PC-9 (cell line): Measurements from ENCODE around the gene GBP2. TPM values are rescaled to one million over a fixed set of nuclear protein-coding genes. Genes with fewer than 3 reads are reported as not detected.

Experiments
- BruUV-seq: library from RNA; stranded (reverse); fragments of 400-500 nt; replicated peaks from 2 replicates; lab custom pipeline; 2021; lab: Mats Ljungman, UMichigan
- CTCF ChIA-PET: fragments of 300-600 bp; sonication (Branson Sonifier 250); formaldehyde crosslinking; loops from one replicate; lab custom pipeline; 2022; ENCODE audit warnings: antibody characterized with exemption; lab: Charles Lee
- POLR2A ChIA-PET: fragments of 300-600 bp; sonication (Branson Sonifier 250); formaldehyde crosslinking; loops from one replicate; lab custom pipeline; 2022; ENCODE audit warnings: antibody characterized with exemption; ENCODE audit not compliant: unreplicated experiment; lab: Charles Lee
- DNase-seq, 2 experiments: peaks; one replicate each; pipeline versions ENCODE4 v3.0.0 to v3.0.0-alpha.2; 2015 to 2022; ENCODE audit warnings: mixed read lengths in 1 of 2
- H2AFZ ChIP-seq: fragments of 200-600 bp; sonication (generic); 2 replicates; pipeline ENCODE4 v1.8.1; 2017; ENCODE audit warnings: antibody characterized with exemption
- H3F3A ChIP-seq: fragments of 200-600 bp; sonication (generic); 2 replicates; pipeline ENCODE4 v1.8.1; 2017; ENCODE audit warnings: antibody characterized with exemption, mild to moderate bottlenecking, low read depth; ENCODE audit not compliant: insufficient read depth
- H3K27ac ChIP-seq: fragments of 200-600 bp; sonication (generic); 2 replicates; pipeline ENCODE4 v1.6.1; 2016; ENCODE audit warnings: mixed run types
- H3K27me3 ChIP-seq: fragments of 200-600 bp; sonication (generic); 2 replicates; pipeline ENCODE4 v1.6.1; 2016; ENCODE audit warnings: low read depth, mixed run types; ENCODE audit not compliant: insufficient read depth
- H3K36me3 ChIP-seq: fragments of 200-600 bp; sonication (generic); 2 replicates; pipeline ENCODE4 v1.6.1; 2016; ENCODE audit warnings: low read depth, mixed run types
- H3K4me1 ChIP-seq: fragments of 200-600 bp; sonication (generic); replicated peaks from 2 replicates; pipeline ENCODE4 v1.6.1; 2016; ENCODE audit warnings: mixed run types; ENCODE audit not compliant: insufficient read depth
- H3K4me2 ChIP-seq: fragments of 200-600 bp; sonication (generic); 2 replicates; pipeline ENCODE4 v1.6.1; 2017; ENCODE audit warnings: mixed run types
- H3K4me3 ChIP-seq: fragments of 200-600 bp; sonication (generic); 2 replicates; pipeline ENCODE4 v1.6.1; 2016; ENCODE audit warnings: mixed run types
- H3K79me2 ChIP-seq: fragments of 200-600 bp; sonication (generic); 2 replicates; pipeline ENCODE4 v1.6.1; 2017; ENCODE audit warnings: low read depth, mixed run types
- H3K9me2 ChIP-seq: fragments of 200-600 bp; sonication (generic); 2 replicates; pipeline ENCODE4 v1.8.1; 2017; ENCODE audit warnings: mild to moderate bottlenecking; ENCODE audit not compliant: insufficient read depth
- H3K9me3 ChIP-seq: fragments of 200-600 bp; sonication (generic); 2 replicates; pipeline ENCODE4 v1.8.1; 2016; ENCODE audit warnings: low read depth; ENCODE audit not compliant: insufficient read depth
- H4K20me1 ChIP-seq: fragments of 200-600 bp; sonication (generic); 2 replicates; pipeline ENCODE4 v1.8.1; 2017; ENCODE audit not compliant: insufficient read depth
- CTCF ChIP-seq: fragments of 200-600 bp; sonication (generic); conservative IDR thresholded peaks from 2 replicates; pipeline ENCODE4 v1.6.1; 2017; ENCODE audit warnings: mixed run types, antibody characterized with exemption, mild to moderate bottlenecking, moderate library complexity
- EZH2 ChIP-seq: fragments of 200-600 bp; sonication (generic); IDR thresholded peaks from 2 replicates; pipeline ENCODE4 v1.8.0; 2017; ENCODE audit warnings: antibody characterized with exemption, low read depth
- intact Hi-C: fragments of 100-400 bp; cut with micrococcal nuclease; formaldehyde crosslinking; loops from one replicate; pipeline ENCODE4 v1.10.0; 2022; ENCODE audit not compliant: unreplicated experiment
- total RNA-seq: library from RNA; stranded (reverse); gene quantifications from 2 replicates; pipeline ENCODE4 v1.2.3, GENCODE V29; 2021

The GBP2 gene
- total RNA-seq, 1 experiment from 2014 or later: 7.0 TPM

DNA sequence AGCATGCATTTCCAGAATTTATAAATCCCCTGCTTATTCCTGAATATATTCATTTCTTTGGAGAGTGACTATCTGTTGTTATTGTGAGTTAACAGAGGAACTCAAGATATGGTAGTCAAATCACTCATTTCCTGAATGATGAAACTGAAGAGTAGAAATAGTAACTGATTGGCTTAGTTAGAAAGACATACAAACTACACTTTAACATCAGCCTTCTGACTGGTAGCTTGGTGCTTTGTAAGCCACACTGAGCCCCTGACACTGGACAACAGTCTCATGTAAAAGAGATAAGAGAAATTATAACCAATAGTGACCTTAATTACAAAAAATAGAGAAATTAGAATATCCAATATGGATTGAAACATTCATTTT, 45.1 kb upstream of the GBP2 start:
- CTCF ChIA-PET: no interaction called here

GRCh38 chr1:89170170-89171066, 44.5 kb upstream of the GBP2 start:
- Histone ChIP-seq H3K4me1 (no peaks in the 10 kb centered on the region), H3K4me3 (no peak overlapping the region), H3K4me2 (no peak overlapping the region), H3K9me2 (0 out of 2 replicates have a peak, but pooled peaks cover 6% of the 10 kb centered on the region), H3K9me3 (no peaks in the 10 kb centered on the region), H3F3A (no peaks in the 10 kb centered on the region), H3K79me2 (no peaks in the 10 kb centered on the region), H3K27ac (no peak overlapping the region), H3K36me3 (no peaks in the 10 kb centered on the region), H2AFZ (no peak overlapping the region), H3K27me3 (no peaks in the 10 kb centered on the region), H4K20me1 (no peaks in the 10 kb centered on the region)
- ChIA-PET CTCF (no interaction called here), POLR2A (no interaction called here)
- no peak for DNase-seq
- TF ChIP-seq EZH2 (no peak), CTCF (no peak)
- intact Hi-C loops: no loop called here
- BruUV-seq: no TSS peak

More for the DNA sequence above, 45.1 kb upstream of the GBP2 start:
- H3K79me2 ChIP-seq: no peaks in the 10 kb centered on the region
- no TSS peak for BruUV-seq
- no peak overlapping the region for H3K4me2 ChIP-seq
- H4K20me1 ChIP-seq: no peaks in the 10 kb centered on the region
- no peaks in the 10 kb centered on the region for H3F3A ChIP-seq
- H3K4me3 ChIP-seq: no peak overlapping the region
- no peak overlapping the region for H2AFZ ChIP-seq
- intact Hi-C loops: no loop called here
- H3K9me2 ChIP-seq: 0 out of 2 replicates have a peak, but pooled peaks cover 6% of the 10 kb centered on the region
- DNase-seq: no peak
- no peak overlapping the region for H3K27ac ChIP-seq
- H3K9me3 ChIP-seq: no peaks in the 10 kb centered on the region
- H3K27me3 ChIP-seq: no peaks in the 10 kb centered on the region
- no peak for TF ChIP-seq CTCF
- no peak for TF ChIP-seq EZH2
- H3K36me3 ChIP-seq: no peaks in the 10 kb centered on the region
- H3K4me1 ChIP-seq: no peaks in the 10 kb centered on the region
- POLR2A ChIA-PET: no interaction called here

GRCh38 chr1:89169166-89169565, 43.3 kb upstream of the GBP2 start:
- H2AFZ ChIP-seq: no peak overlapping the region
- no peaks in the 10 kb centered on the region for H3F3A ChIP-seq
- ChIA-PET CTCF (no interaction called here), POLR2A (no interaction called here)
- H3K9me2 ChIP-seq: 0 out of 2 replicates have a peak, but pooled peaks cover 6% of the 10 kb centered on the region
- H3K36me3 ChIP-seq: no peaks in the 10 kb centered on the region
- no peak for DNase-seq
- H3K4me2 ChIP-seq: no peak overlapping the region
- no peak for TF ChIP-seq EZH2
- H3K27me3 ChIP-seq: no peaks in the 10 kb centered on the region
- no TSS peak for BruUV-seq
- no peak overlapping the region for H3K27ac ChIP-seq
- H3K79me2 ChIP-seq: no peaks in the 10 kb centered on the region
- no peak overlapping the region for H3K4me3 ChIP-seq
- no peaks in the 10 kb centered on the region for H4K20me1 ChIP-seq
- intact Hi-C loops: no loop called here
- H3K4me1 ChIP-seq: no peaks in the 10 kb centered on the region
- H3K9me3 ChIP-seq: no peaks in the 10 kb centered on the region
